Limb (tissue), 2 donors: ENCODE measurements around the gene GNG12.

Experiments
- DNase-seq, 2 donors: peaks; one replicate each; pipeline ENCODE4 v3.0.0-alpha.2; 2016; ENCODE audit errors: extremely low spot score in 2 of 2

The GNG12 gene

DNA sequence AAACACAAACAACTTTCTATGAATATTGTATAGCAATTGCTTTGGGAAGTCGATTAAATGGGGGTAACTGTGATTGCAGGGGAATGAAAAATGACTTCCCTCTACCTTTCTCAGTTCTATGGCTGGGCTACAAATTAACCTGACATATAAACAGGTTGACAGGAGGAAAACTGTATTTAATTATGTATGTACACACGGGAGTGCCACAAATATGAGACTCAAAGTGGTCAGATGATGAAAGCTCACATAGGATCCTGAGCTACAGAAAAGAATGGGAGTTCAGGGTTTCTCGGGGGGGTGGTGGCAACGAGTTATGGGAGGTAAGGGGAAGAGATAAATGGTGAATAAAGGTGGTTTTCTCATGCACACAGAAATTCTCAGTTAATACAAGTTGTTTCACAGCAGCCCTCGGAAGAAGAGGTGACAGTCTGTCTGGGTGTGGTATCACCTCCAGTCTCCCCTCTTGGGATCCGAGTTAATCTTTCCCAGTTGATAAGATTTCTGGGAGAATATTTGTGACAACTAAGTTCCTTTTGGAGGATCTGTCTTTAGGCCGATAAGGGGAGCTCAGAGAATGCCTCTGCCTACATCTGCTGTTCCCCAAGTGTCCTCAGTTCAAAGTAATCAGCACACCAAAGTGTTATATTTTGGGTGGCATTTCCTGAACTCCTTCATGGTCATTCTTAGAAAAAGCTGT lies 122.0 kb downstream of the GNG12 start:
- no peak for DNase-seq

DNA sequence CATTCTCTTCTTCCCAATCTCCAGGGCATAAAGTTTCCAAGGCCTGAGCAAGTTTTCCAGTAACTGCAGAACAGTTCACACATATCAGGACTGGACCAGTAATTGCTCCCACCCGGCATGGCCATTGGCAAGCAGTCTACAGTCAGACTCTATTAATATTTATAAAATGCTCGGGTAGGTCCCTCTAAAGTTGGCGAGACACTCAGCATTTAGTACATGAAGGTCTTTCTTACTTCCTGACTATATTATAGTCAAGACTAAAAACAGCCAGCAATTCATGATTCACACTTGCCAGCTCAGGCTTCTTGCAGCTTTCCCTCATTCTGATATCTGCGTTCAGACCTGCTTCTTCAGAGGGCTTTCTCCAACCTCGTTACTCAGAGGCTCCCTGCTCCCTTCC lies 122.8 kb downstream of the GNG12 start:
- no peak for DNase-seq

DNA sequence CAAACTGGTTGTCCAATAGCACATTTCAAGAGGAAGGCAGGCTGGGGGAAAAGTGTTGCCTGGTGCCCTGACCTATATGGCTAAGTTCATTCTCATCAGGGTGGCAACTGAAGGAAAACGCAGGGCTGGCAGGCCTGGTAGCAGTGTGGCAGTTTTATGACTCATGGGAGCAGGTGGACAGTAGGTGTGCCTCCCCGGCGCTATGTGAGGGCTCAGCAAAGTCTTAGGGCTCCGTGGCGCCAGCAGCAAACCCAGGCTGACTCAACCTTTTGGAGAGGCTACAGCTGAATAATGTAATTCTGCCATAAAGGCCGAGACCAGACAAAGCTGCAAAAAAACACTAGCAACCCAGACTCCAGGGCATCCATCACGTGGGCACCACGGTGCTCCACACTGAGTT lies 124.7 kb downstream of the GNG12 start:
- no peak for DNase-seq

DNA sequence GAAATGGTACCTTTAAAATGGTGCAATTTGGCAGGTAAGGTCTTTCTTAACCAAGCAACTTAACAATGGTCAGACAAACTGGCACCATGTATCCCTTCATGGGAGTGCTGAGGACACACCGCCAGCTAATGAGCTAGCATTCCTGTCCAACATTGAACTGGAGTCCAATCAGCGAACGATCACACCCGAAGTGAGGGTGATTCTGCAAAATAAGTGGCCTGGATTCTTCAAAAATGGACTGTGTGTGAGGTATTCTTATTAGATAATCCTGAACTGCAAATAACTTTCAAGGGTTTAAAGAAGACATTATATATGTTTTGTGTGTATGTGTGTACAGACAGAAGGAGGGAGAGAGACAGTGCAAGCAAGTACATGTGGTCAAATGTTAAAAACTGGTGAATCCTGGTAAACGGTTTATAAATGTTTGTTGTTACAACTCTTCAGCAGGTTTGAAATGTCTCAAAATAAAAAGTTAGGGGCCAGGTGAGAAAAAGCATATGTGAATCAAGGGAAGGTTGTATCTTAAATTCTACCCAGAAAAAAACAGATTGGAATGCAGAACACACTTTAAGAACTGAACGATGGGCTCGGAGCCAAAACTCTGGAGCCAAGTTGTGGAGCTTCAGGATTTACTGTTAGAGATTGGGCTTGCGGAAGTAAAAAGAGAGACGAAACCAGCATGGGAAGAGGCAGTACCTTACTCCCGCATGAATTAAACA lies 127.4 kb downstream of the GNG12 start:
- DNase-seq: no peak

DNA sequence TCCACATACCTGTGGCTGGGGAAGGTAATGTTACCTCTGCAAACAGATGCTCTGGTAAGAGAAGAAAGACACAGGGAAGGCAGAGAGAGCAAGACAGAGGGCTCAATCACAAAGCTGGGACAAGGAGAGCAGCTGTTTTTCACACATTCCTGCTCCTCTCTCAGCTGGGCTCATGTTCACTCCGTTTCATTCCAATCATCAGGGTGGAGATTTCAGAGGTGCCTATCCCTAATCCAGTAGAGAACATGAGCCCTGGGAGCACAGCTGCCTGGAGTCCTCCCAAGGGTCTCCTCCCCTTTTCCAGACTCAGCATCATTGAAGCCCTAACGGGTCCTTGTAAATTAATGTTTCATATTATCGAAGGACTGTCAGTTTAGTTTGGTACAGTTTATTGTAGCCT lies 128.9 kb downstream of the GNG12 start:
- DNase-seq: no peak

DNA sequence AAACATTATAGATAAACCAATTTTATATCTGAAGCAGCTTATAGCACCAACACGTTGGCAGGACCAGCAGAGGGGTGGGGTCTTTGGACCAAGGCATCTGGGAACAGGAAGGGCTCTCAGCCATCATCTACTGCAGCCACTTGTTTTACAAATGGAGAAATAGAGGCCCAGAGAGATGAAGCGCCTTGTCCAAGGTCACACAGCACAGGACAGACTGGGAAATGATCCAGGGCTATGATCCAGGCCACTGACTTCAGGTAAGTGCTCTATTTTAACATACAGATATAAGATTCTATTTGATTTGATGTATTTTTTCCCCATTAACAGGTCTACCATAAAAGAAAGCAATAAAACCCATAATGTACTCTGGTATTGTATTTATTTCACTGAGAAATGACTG lies 131.4 kb downstream of the GNG12 start:
- DNase-seq: no peak

DNA sequence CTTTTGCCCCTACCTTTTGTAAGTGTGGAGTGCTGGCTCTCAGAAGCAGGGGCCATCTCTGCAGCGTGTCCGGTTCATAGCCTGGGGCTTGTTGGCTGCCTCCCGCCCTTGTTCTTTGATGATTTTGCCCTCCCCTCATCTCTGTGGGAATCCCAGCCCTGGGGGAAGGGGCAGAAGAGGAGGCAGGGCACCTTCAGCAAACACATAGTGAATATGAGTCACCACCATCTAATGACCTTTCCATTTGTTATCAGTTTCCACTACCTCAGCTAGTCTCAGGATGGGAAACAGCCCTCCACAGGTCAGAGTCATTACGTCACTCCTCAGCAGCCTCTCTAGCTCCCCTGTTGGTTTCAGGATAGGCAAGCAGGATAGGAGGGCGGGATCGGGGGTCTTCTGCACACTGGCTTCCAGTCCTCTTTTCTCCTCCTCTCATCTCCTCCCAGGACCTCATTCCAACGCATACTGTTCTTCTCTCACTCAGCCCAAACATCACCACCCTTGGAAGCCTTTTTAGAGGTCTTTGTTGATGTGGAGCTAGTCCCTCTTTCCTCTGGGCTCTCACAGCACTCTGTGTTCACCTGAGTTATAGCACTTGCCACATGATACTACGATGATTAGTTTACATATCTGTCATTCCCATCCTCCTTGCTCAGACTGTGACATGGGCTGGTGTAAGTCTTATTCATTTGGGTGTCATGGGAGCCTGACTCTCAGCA lies 132.4 kb downstream of the GNG12 start:
- DNase-seq: no peak

DNA sequence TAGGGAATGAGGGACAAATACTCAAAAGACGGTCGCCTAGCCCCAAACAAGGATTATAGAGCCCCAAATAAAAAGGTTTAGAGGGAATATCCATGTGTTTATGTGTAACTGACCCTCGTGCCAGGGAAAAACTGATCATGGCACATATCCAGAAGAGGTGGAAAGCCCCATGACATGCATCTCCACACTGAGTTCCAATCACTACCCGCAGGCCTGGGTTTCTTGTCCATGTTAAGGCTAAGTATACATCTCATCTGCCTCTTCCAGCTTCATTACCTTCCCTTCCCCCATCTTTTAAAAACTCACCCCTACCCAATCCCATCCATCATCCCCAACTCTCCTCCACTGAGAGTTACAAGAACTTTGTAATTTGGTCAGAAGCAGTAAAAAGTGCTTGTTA lies 133.0 kb downstream of the GNG12 start:
- no peak for DNase-seq

DNA sequence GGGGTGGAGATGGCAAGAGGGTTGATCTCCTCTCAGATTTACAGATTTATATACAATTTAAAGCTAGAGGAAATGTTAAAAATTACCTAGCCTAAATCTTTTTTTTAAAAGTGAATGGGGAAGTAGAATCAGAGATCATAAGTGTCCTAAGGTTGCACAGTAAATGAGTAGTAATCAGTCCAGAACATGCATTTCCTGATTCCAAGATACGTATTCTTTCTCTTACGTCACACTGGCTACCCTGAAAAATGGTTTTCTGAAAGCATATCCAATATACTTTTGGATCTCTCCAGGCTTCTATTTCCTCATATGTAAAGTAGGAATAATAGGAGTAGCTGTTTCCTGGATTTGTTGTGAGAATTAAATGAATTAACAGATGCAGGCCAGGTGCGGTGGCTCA lies 136.6 kb downstream of the GNG12 start:
- DNase-seq: no peak

DNA sequence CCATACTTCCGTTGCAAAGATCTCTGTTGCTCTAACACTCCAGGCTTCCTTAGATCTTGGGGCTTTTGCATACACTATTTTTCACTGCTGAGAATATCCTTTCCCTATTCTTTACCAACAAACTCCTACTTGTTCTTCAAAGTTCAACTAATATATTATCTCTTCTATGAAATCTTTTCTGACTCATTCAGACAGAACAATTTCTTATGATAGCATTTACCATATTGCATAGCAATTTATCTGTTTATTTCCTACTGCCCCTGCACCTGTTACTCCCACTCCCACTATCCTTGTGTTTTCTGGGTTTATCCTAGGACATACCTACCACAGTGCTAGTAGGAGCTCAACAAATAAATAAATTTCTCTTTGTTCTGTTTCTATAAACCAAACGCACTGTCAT lies 137.3 kb downstream of the GNG12 start:
- no peak for DNase-seq

DNA sequence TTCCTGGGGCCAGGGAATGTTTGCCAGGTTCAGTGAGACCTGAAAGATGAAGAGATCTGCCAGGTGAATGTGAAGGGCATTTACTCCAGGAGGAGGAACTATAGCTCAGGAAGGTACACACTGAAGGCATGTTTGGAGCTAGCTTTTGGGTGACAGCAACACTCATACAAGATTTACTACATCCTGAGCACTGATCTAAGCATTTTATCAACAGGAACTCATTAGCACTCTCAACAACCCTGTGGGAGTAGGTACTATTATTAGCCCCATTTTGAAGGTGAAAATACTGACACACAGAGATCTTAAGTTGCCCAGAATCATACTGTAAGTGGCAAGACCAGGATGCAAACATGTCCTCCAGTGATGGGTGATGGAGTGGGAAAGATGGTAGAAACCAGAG lies 141.6 kb downstream of the GNG12 start:
- no peak for DNase-seq

DNA sequence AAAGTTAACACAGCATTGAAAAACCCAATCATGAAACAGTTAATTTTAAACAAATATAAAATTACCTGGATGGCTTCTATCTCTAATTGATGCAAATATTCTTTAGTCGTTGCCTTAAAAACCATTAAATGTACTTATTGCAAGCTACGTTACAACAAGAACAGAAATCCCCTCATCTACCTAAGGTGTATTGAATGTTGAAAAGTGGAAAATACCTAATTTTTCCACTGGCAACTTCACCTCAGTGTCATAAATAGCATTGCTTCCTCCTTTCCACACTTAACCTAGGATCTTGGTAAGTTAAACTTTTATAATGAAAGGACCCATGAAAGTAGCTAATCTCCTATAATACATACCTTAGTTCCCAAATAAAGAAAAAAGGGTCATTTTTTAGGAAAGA lies 142.9 kb downstream of the GNG12 start:
- DNase-seq: no peak

DNA sequence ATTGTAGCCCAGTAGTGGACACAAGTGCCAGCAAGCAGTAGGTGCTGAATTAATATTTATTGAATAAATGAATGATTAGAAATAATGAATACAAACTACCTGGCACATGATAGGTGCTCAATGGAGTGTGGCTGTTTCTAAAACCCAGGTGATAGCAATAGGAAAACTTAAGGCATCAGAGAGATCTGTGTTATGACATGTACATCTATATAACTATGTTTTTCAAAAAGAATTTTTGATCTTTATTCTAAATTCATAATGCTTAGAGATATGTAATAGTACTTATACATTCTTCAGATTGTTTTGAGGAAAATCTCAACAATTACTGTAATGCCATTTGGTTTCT lies 143.3 kb downstream of the GNG12 start:
- no peak for DNase-seq

DNA sequence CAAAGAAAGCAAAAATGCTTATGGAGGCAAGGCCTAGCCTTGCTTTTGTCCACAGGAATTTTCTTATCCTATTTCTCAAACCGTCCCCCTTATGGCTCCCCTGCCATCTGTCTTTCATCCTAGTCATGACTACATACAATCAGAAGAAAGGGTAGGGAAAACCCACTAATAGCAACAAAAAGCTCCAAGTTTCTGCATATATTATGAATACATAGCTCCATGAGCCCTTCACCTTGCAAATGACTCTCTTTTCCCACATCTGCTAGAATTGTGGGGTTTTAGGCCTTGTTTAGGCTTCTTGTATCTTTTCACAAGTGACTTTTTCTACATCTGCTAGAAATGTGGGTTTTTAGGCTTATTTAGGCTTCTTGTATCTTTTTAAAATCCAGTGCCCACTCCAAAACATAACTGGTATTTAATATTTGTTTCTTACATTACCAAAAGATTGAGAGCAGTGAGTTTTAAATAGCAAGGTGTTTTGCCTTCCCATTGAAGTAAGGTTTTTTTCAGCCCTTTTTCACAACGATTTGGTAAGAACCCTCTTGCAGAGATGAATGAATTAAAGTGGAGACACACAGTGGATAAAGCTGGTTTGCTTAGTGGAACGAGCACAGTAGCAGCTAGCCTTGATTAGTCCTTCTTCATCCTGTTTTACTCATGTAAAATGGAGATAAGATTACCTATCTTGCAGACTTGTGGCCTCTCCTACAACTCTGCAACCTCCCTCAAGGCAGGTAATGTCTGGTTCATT lies 143.8 kb downstream of the GNG12 start:
- no peak for DNase-seq

DNA sequence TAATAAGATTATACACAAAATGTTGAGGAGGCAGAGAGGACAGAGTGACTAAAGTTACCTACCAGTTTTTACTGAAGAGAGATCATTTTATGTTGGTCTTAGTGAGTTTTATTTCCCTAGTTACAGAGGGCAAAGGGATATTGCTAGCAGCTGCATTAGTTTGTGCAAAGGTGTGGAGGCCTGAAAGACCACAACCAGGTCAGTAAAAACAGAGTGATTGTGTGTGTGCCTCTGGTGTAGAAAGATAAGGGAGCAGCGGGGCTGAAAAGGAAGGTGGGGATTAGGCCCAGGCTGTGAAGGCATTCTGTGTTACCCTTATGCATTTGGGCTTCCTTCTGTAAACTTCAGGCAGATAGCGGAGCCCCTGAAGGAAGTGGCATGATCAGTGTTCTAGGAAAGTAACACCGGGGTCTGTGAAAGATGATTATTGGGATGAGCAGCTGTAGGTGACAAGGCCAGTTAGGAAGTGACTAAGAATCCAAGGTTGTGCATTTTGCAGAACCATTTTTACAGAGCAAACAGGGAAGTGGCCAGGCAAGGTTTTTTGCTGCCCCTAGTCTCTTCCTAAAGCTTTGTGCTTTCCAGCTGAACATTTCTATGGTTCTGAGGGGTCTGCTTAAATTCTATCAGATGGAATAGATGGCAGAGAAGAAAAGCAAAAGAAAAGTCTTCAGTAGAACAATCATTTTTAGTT lies 144.6 kb downstream of the GNG12 start:
- DNase-seq: no peak

DNA sequence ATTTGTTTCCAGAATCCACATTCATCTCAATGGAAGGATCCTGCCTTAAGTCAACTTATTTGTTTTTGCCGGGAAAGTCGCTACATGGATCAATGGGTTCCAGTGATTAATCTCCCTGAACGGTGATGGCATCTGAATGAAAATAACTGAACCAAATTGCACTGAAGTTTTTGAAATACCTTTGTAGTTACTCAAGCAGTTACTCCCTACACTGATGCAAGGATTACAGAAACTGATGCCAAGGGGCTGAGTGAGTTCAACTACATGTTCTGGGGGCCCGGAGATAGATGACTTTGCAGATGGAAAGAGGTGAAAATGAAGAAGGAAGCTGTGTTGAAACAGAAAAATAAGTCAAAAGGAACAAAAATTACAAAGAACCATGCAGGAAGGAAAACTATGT lies 145.6 kb downstream of the GNG12 start:
- DNase-seq: no peak

DNA sequence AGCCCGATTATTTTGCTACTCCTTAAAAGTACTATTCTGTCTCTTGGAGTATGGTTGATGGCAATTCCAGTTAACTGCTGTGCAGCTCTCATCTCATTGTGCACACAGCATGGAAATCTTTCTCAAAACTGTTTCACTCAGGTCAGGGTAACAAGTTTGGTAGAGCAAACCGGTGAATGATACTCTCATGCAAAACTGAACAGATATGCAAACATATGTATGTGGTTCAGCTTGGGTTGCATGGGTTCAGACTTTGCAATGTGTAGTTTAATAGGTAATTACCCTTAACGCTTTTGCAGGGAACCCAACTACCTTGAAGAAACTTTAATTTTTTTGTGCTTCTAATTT lies 146.1 kb downstream of the GNG12 start:
- DNase-seq: no peak

DNA sequence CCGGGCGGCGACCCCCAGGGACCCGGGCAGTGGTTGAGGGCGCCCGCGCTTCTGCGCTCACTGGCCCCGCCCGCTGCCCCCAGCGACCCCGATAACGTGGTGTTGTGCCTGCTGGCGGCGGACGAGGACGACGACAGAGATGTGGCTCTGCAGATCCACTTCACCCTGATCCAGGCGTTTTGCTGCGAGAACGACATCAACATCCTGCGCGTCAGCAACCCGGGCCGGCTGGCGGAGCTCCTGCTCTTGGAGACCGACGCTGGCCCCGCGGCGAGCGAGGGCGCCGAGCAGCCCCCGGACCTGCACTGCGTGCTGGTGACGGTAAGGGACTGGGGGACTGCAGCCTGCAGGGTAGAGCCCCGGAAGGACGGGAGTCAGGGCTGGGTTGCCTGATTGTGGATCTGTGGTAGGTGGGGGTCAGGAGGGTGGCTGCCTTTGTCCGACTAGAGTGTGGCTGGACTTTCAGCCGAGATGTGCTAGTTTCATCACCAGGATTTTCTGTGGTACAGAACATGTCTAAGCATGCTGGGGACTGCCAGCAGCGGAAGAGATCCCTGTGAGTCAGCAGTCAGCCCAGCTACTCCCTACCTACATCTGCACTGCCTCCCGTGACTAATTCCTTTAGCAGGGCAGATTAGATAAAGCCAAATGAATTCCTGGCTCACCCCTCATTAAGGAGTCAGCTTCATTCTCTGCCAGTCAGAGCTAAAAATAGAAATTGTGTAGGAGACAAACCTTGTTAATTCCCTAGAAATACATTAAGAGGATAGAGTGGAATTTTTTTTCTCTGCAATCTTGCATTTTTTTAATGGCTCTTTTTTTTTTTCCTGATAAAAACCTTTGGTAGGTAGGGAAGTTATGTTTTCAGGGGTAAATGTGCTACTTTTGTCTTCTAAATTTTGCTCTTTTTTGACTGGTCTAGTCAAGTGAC lies 146.7 kb downstream of the GNG12 start:
- peak; percentile 45 to 79 for DNase-seq

DNA sequence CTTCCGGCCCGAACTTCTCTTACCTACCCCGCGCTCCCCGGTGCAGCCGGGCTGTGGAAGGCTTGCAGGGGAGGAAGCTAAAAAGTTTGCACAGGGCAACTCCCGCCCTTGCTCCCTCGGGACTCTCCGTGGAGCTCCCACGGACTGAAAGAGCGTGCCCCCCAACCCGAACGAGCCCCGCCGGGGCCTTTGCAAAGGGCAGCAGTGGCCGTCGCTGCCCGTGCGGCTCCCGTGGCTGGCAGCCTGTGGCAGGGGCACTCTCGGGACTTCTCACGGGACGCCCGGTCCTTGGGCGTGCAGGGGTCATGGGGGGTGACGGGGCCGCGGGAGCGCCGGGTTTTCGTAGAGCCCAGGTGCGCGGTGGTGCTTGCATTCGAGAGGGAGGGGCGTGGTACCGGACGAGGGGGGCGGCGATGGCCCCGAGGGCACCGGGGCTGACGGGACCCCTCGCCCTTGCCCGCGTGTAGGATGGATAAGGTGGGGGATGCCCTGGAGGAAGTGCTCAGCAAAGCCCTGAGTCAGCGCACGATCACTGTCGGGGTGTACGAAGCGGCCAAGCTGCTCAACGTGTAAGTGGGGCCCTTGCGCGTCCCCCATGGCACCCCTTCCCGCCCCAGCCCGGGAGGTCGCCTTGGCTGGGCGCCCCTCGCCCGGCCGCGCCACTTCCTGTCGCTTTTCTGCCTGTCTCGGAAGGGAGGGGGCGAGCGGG lies 147.6 kb downstream of the GNG12 start:
- DNase-seq: peak in 1 of 2 donors; percentile 71

DNA sequence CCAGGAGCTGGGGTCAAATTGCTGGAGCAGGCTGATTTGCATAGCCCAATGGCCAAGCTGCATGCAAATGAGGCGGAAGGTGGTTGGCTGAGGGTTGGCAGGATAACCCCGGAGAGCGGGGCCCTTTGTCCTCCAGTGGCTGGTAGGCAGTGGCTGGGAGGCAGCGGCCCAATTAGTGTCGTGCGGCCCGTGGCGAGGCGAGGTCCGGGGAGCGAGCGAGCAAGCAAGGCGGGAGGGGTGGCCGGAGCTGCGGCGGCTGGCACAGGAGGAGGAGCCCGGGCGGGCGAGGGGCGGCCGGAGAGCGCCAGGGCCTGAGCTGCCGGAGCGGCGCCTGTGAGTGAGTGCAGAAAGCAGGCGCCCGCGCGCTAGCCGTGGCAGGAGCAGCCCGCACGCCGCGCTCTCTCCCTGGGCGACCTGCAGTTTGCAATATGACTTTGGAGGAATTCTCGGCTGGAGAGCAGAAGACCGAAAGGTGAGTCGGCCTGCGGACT lies 148.2 kb downstream of the GNG12 start, which contains the start of gene GADD45A:
Gene GADD45A (plus strand): TSS at position 135 of the 491 bp plus-strand sequence. CDS start 294 bp downstream, at position 429.
- DNase-seq: peak; percentile 96 to 97
